ENCODE results near the gene PRR14.

The PRR14 gene

DNA sequence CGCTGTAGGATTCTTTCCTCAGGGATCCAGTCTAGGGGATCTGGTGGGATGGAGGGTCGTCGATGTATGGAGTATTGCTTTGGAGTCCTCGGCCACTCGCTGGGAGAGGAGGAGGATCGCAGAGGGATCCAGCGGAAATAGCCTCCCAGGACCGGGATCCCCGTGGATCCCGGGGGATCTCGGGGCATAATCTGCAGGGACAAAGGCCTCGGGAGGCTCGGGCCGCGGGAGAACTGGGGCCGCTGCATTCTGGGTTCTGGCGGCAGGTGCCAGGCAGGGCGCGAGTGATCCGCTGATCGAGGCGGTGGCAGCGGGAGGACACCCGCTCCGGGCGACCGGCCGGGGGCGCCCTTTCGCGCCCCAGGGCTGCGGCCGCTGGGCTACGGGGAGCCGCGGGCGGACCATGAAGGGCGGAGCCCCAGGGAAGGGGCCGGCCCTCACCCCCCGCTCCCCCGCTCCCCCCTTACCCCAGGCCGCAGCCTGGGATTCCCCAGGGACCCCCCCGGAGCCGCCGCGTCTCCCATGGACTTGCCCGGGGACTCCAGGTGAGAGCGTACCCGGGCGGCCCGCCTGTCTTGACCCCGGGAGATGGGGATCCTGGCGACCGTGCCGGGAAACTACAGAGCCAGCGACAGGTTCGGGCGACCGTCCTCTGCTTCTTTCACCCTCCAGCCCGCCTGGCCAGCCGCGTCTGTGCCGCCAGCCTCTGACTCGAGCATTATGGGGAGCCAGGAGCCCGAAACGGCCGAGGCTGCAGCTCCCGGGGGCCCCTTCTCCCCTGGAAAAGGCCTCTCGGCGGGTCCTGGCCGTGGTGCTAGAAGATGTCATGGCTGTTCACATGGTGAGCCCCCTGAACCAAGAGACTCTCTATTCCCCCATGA, 604 bp downstream of the PRR14 start:
- H3K9me3 Mint-ChIP-seq, result no peaks in the 10 kb centered on the region
- H3K4me1 Mint-ChIP-seq, result peaks cover 28% of the 10 kb centered on the region
- ATAC-seq, result peak; percentile 82
- H3K27me3 Mint-ChIP-seq, result no peaks in the 10 kb centered on the region
- H3K27ac Mint-ChIP-seq, result peak overlapping the region; percentile 90
- H3K4me3 Mint-ChIP-seq, result peak overlapping the region; percentile 94
- H3K36me3 Mint-ChIP-seq, result peaks cover 31% of the 10 kb centered on the region

- peaks cover 29% of the 10 kb centered on the region for H3K4me1 Mint-ChIP-seq
- peak overlapping the region; percentile 90 for H3K27ac Mint-ChIP-seq
- H3K9me3 Mint-ChIP-seq, result no peaks in the 10 kb centered on the region
- no peak for ATAC-seq
- no peaks in the 10 kb centered on the region for H3K27me3 Mint-ChIP-seq
- peak overlapping the region; percentile 94 for H3K4me3 Mint-ChIP-seq
- H3K36me3 Mint-ChIP-seq, result peaks cover 34% of the 10 kb centered on the region
Observed at GRCh38 chr16:30652005-30652296, 1.2 kb downstream of the PRR14 start.

DNA sequence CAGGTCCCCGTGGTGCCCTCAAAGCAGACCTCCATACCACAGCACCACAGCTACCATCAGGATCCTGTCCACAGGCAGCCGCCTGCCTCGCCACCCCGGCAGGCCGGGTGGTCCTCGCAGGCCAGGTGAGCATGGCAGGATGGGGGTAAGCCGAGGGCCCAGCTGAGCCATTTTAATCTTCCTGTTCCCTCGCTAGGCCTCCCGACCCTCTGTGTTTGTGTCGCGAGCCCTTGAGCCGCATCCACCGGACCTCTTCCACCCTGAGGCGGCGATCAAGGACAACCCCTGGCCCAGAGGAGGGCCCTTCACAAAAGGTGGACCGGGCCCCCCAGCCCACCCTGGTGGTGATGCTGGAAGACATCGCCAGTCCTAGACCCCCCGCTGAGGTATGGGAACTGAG, 2.0 kb downstream of the PRR14 start:
- Mint-ChIP-seq H3K9me3 (no peaks in the 10 kb centered on the region), H3K4me1 (peaks cover 37% of the 10 kb centered on the region), H3K27me3 (no peaks in the 10 kb centered on the region), H3K36me3 (peaks cover 34% of the 10 kb centered on the region), H3K27ac (peak overlapping the region; percentile 90), H3K4me3 (peak overlapping the region; percentile 94)
- no peak for ATAC-seq

DNA sequence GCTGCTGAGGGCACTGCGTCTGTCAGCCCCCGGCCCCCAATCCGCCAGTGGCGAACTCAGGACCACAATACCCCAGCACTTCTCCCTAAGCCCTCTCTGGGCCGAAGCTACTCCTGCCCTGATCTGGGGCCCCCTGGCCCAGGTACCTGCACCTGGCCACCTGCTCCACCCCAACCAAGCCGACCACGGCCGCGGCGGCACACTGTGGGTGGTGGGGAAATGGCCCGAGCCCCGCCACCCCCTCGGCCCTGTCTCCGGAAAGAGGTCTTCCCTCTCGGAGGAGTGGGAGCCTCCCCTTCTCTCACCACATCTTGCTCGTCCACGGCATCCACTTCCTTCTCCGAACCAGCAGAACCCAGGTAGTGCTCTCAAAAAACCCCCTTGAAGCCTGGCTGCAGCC, 4.1 kb downstream of the PRR14 start:
- H3K4me3 Mint-ChIP-seq, result no peak overlapping the region
- H3K36me3 Mint-ChIP-seq, result peaks cover 34% of the 10 kb centered on the region
- no peaks in the 10 kb centered on the region for H3K9me3 Mint-ChIP-seq
- H3K4me1 Mint-ChIP-seq, result peaks cover 36% of the 10 kb centered on the region
- no peaks in the 10 kb centered on the region for H3K27me3 Mint-ChIP-seq
- peak overlapping the region; percentile 23 for H3K27ac Mint-ChIP-seq
- ATAC-seq, result no peak

GRCh38 chr16:30655815-30656347, 5.1 kb downstream of the PRR14 start:
- Mint-ChIP-seq H3K36me3 (peaks cover 39% of the 10 kb centered on the region), H3K27me3 (no peaks in the 10 kb centered on the region), H3K4me1 (peaks cover 37% of the 10 kb centered on the region), H3K27ac (no peak overlapping the region), H3K4me3 (no peak overlapping the region), H3K9me3 (no peaks in the 10 kb centered on the region)
- no peak for ATAC-seq

- Mint-ChIP-seq H3K4me1 (peaks cover 42% of the 10 kb centered on the region), H3K27ac (no peak overlapping the region), H3K4me3 (peak overlapping the region; percentile 38), H3K9me3 (no peaks in the 10 kb centered on the region), H3K27me3 (no peaks in the 10 kb centered on the region), H3K36me3 (peaks cover 44% of the 10 kb centered on the region)
- ATAC-seq, result no peak
Observed at GRCh38 chr16:30656388-30656787, 5.6 kb downstream of the PRR14 start.

DNA sequence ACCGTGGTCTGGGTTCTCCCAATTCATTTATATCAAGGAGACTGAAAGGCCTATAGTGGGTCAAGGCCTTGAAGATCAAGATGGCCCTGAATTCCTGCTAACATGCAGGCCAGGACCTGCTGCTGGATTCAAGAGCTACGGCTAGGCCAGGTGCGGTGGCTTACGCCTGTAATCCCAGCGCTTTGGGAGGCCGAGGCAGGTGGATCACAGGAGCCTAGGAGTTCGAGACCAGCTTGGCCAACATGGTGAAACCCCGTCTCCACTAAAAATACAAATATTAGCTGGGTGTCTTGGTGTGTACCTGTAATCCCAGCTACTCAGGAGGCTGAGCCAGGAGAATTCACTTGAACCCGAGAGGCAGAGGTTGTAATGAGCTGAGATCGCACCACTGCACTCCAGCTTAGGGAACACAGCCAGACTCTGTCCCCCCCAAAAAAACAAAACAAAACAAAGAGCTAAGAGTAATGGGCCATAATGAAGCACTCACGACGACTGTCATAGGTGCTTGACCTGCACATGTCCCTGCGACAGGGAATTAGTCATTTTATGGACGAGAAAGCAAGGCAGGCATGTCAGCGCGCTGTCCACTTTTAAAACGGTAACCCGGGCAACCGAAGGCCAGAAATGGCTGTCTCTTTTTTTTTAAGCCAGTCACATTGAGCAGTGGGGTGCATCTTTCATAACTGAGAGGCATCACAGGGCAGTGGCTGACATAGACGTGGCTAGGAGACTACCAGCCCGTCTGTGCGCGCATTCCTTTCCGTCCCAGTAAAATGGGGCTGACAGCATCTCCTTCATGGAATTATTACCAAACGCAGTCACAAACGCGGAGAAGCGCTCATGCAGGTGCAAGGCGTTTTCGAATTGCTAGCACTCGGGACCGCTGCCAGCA, 6.5 kb downstream of the PRR14 start:
- H3K4me3 Mint-ChIP-seq, result peak overlapping the region; percentile 88
- H3K27ac Mint-ChIP-seq, result peak overlapping the region; percentile 93
- peaks cover 52% of the 10 kb centered on the region for H3K36me3 Mint-ChIP-seq
- H3K4me1 Mint-ChIP-seq, result peaks cover 42% of the 10 kb centered on the region
- no peak for ATAC-seq
- no peaks in the 10 kb centered on the region for H3K9me3 Mint-ChIP-seq
- no peaks in the 10 kb centered on the region for H3K27me3 Mint-ChIP-seq

DNA sequence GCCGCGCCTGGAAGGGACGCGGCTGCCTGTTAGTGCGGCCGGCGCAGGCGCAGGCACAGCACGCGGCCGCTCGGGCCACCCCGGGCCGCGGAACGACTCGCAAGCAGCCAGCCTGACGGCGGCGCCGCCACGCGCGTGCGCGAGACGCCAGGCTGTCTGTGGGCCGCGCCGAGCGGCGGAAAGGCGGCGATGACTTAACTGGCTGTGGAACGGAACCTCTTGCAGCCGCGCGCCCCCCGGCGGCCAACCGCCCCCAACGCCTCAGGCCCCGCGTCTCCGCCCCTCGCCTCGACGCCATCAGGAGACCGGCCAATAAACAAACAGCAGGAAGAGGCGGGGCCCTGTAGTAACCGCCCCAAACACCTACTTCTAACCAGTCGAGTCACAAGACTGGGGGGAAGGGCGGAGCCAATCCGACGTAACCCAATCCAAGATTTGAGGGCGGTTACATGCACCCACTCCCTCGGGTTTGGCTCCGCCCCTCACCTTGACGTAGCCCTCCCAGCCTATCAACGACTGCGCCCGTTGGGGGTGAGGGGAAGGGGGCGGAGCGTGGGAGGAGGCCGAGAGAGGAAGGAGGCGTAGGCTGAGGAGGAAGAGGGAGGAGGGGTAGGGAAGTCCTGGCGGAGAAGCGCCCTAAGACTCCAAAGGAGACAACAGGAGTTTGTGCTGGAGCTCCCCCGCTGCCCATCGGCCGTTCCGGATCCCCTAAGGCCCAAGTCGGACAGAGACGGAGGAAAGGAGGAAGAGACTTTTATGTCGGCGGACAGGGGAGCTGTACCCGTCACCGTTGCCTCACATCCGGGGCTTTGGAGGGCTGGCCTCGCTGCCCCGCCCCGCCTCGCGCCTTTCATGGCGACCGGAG, 7.3 kb downstream of the PRR14 start, which contains the start of gene FBRS:
Gene FBRS, plus strand, starts transcription at position 566 of the 865 bp plus-strand sequence. CDS start 1,088 bp downstream, outside the sequence.
- Mint-ChIP-seq H3K4me3 (peak within 1 kb of the TSS; percentile 88), H3K4me1 (peaks cover 42% of the 10 kb centered on the region)

DNA sequence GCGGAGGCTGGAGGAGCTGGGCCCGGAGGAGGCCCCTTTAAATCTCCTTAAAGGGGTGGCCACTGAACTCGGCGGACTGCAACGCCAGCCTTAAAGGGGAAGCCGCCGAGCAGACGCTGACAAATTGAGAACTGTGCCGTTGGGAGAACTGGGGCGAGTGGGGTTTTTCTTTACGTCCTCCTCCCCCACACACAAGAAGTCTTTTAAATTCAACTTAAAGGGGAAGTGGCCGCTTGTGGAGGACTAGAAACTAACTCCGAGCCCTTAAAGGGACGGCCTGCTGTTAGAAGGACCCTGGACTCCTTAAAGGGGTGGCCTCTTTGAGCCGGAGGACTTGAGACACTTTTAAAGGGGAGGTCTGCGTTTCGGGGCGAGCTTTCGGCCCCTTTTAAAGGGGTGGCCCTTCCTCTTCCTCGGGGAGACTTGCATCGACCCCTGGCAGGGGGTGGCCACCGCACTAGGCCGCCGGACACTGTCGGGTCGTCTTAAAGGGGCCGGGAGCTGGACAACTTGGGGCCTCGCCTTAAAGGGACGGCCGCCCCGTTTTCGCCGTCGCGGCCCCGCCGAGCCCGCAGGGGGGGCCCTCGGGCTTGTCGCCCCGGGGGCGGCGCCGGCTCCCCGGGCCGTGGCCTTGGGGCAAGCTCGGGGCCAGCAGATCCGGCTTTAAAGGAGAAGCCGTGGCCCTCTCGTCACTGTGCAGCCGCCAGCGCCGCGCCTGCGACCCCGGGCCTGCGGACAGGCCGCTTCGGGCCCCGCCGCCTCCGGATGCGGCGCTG, 8.2 kb downstream of the PRR14 start:
- ATAC-seq, result peak; percentile 4
- H3K4me3 Mint-ChIP-seq, result peak overlapping the region; percentile 88
- H3K4me1 Mint-ChIP-seq, result peaks cover 50% of the 10 kb centered on the region
- H3K9me3 Mint-ChIP-seq, result no peaks in the 10 kb centered on the region
- H3K27me3 Mint-ChIP-seq, result no peaks in the 10 kb centered on the region
- H3K27ac Mint-ChIP-seq, result peak overlapping the region; percentile 93
- peaks cover 62% of the 10 kb centered on the region for H3K36me3 Mint-ChIP-seq

More for the DNA sequence above, 7.3 kb downstream of the PRR14 start, which contains the start of gene FBRS:
- peak; percentile 89 for ATAC-seq
- Mint-ChIP-seq H3K27me3 (no peaks in the 10 kb centered on the region), H3K36me3 (peaks cover 55% of the 10 kb centered on the region), H3K9me3 (no peaks in the 10 kb centered on the region), H3K27ac (peak within 1 kb of the TSS; percentile 93)

DNA sequence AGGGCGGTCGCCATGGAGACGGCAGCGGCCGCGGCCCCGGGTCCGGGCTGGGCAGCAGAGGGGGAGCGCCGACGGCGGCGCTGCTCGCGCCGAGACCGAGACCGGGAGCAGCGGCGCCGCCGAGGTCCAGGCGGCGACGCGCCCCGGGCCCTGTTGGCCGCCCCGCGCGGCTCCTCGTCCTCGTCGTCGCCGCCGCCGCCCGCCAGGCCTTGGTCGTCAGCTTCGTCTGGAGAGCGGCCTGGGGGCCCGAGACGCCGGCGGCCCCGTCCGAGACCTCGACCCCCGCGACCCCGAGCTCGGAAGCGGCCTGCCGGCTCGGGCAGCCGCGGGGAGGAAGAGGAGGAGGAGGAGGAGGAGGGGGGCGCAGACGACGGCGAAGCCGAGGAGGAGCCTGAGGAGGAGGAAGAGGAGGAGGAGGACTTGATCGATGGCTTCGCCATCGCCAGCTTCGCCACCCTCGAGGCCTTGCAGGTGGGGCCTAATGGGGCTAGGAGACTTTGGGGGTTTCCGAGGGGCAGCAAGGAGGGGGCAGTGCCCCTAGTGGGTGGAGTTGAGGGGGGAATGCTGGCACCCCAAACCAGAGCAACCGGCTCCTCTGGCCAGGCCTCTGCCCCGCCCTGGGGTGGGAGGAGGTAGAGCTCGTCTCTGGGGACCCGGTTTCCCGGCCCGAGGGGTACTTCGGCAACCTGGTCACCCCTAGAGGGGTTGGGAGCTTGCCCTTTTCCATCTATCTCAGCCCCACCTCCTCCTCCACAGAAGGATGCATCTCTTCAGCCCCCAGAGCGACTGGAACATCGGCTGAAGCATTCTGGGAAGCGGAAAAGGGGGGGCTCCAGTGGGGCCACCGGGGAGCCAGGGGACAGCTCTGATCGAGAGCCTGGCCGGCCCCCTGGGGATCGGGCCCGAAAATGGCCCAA, 9.0 kb downstream of the PRR14 start:
- Mint-ChIP-seq H3K27me3 (no peaks in the 10 kb centered on the region), H3K4me1 (peaks cover 52% of the 10 kb centered on the region), H3K36me3 (peaks cover 59% of the 10 kb centered on the region), H3K4me3 (peak overlapping the region; percentile 81), H3K27ac (peak overlapping the region; percentile 93), H3K9me3 (no peaks in the 10 kb centered on the region)
- no peak for ATAC-seq

DNA sequence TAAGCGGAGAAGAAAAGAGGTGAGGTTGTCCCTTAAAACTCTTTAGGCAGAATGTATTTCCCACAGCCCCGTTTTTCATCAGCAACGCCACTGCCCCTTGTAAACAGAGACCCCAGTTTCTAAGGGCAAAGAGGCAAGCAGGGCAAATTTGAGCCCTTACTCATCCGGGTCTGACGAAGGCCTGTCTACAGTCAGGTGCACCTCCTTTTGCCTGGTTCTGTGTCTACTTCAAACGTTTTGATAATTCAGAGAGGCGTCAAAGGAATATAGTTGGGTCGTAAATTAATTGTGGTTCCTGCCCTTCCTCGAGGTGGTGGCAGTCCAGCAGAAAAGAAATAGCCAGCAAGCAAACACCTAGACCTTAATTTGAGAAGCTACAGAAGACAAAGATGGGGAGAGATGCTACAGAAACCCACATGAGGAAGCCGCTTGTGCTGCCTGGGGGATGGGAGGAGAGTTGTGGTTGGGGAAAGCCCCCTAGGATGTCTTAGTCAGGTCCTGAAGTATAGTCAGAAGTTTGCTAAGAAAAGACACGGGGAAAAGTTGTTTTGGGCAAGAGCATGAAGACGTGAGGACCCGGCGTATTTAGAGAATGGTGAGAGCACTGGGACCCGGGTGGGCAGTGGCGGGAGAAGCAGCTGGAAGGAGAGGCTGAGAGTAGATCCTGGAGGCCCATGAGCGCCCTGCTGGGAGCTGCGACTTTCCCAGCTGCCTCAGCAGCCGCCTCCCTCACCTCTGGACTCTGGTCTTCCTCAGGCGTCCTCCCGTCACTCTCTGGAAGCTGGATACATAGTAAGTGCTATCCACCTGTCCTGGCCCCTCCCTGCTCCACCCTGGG, 9.9 kb downstream of the PRR14 start:
- H3K27ac Mint-ChIP-seq, result peak overlapping the region; percentile 93
- no peak for ATAC-seq
- H3K27me3 Mint-ChIP-seq, result no peaks in the 10 kb centered on the region
- no peaks in the 10 kb centered on the region for H3K9me3 Mint-ChIP-seq
- H3K4me3 Mint-ChIP-seq, result peak overlapping the region; percentile 81
- peaks cover 59% of the 10 kb centered on the region for H3K36me3 Mint-ChIP-seq
- peaks cover 53% of the 10 kb centered on the region for H3K4me1 Mint-ChIP-seq

- Mint-ChIP-seq H3K4me3 (peak overlapping the region; percentile 53), H3K9me3 (no peaks in the 10 kb centered on the region), H3K27me3 (no peaks in the 10 kb centered on the region), H3K36me3 (peaks cover 63% of the 10 kb centered on the region), H3K27ac (peak overlapping the region; percentile 74), H3K4me1 (peaks cover 47% of the 10 kb centered on the region)
- no peak for ATAC-seq
Observed at GRCh38 chr16:30662449-30662848, 11.7 kb downstream of the PRR14 start.

All from stimulated activated memory B cell treated with anti-CD40 and anti-IgM and Interleukin-4, amounts not matched to agents 10 μg/mL and 1 μg/mL and 100 μg/mL, for 72 hours (primary cell).